C4-2B (cell line): ENCODE results near the gene DENR.

Experiments used
- CTCF ChIP-seq: fragments of 450-650 bp; conservative IDR thresholded peaks from 2 replicates; pipeline ENCODE4 v1.5.1; 2017; ENCODE audit warnings: mild to moderate bottlenecking
- ZFX ChIP-seq: fragments of 450-650 bp; IDR thresholded peaks from 2 replicates; pipeline ENCODE4 v1.6.1; 2017

GRCh38 chr12:122820138-122820537 is 67.5 kb downstream of the DENR start:
- TF ChIP-seq CTCF (no peak), ZFX (no peak)
